Measurements from ENCODE around the gene SSTR3.

- TF ChIP-seq, protein P1, sequence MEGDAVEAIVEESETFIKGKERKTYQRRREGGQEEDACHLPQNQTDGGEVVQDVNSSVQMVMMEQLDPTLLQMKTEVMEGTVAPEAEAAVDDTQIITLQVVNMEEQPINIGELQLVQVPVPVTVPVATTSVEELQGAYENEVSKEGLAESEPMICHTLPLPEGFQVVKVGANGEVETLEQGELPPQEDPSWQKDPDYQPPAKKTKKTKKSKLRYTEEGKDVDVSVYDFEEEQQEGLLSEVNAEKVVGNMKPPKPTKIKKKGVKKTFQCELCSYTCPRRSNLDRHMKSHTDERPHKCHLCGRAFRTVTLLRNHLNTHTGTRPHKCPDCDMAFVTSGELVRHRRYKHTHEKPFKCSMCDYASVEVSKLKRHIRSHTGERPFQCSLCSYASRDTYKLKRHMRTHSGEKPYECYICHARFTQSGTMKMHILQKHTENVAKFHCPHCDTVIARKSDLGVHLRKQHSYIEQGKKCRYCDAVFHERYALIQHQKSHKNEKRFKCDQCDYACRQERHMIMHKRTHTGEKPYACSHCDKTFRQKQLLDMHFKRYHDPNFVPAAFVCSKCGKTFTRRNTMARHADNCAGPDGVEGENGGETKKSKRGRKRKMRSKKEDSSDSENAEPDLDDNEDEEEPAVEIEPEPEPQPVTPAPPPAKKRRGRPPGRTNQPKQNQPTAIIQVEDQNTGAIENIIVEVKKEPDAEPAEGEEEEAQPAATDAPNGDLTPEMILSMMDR (IDR thresholded peaks at IDR 0.05; ENCODE audit: low read length), result no peak
- no peak for TF ChIP-seq EZH2 (optimal IDR thresholded peaks at IDR 0.05; ENCODE audit: low read depth, low read length)
- TF ChIP-seq EZH2phosphoT487 (IDR thresholded peaks at IDR 0.05; ENCODE audit: low read length), result no peak
Measured at GRCh38 chr22:37249986-37250385, 37.7 kb upstream of the SSTR3 start.

Measured in MM.1S (cell line).